IMR-90 (cell line): ENCODE results near the gene MCF2L. TPM values are rescaled to one million over a fixed set of nuclear protein-coding genes. Genes with fewer than 3 reads are reported as not detected.

Experiments used
- ATAC-seq: fragments of 200-7000 bp; cut with Tn5 transposase; 2 replicates; pipeline ENCODE4 v1.9.1; 2020; ENCODE audit warnings: low read depth, mild to moderate bottlenecking, moderate library complexity
- BruUV-seq: library from RNA; stranded (reverse); fragments of 400-500 nt; replicated peaks from 2 replicates; lab custom pipeline; 2021; lab: Mats Ljungman, UMichigan
- CTCF ChIA-PET: fragments of 300-600 bp; formaldehyde crosslinking; extraction: SDS; loops from one replicate; lab custom pipeline; 2021; ENCODE audit warnings: antibody characterized with exemption; lab: Yijun Ruan, JAX
- POLR2A ChIA-PET: fragments of 300-600 bp; sonication (Branson Sonifier 250); formaldehyde crosslinking; loops from one replicate; lab custom pipeline; 2022; ENCODE audit warnings: antibody characterized with exemption; ENCODE audit not compliant: unreplicated experiment; lab: Charles Lee
- DNase-seq: peaks from one replicate; pipeline ENCODE4 v3.0.0; 2013
- H2AFZ ChIP-seq: replicated peaks from 2 replicates; pipeline ENCODE3; 2013; ENCODE audit warnings: low read length, mild to moderate bottlenecking; ENCODE audit not compliant: poor library complexity
- H2AK5ac ChIP-seq: 2 replicates; pipeline ENCODE4 v1.6.1; 2013; ENCODE audit warnings: low read depth, low read length, inconsistent platforms
- H2AK9ac ChIP-seq: replicated peaks from 2 replicates; pipeline ENCODE3; 2013; ENCODE audit warnings: mild to moderate bottlenecking, low read depth, low read length, moderate library complexity; ENCODE audit not compliant: poor library complexity
- H2BK120ac ChIP-seq: 2 replicates; pipeline ENCODE4 v1.6.1; 2013; ENCODE audit warnings: low read depth, low read length, inconsistent platforms
- H2BK15ac ChIP-seq: 3 replicates; pipeline ENCODE4 v1.6.1; 2013; ENCODE audit warnings: low read depth, low read length, inconsistent platforms
- H2BK20ac ChIP-seq: 2 replicates; pipeline ENCODE4 v1.6.1; 2013; ENCODE audit warnings: low read depth, mild to moderate bottlenecking, inconsistent platforms, low read length, moderate library complexity
- H2BK5ac ChIP-seq: 2 replicates; pipeline ENCODE4 v1.6.1; 2013; ENCODE audit warnings: mild to moderate bottlenecking, low read depth, low read length, inconsistent platforms; ENCODE audit not compliant: poor library complexity, severe bottlenecking
- H3K14ac ChIP-seq: replicated peaks from 2 replicates; pipeline ENCODE4 v1.6.1; 2013; ENCODE audit warnings: low read depth, low read length, inconsistent platforms
- H3K18ac ChIP-seq: 2 replicates; pipeline ENCODE4 v1.6.1; 2013; ENCODE audit warnings: low read depth, low read length, control low read depth
- H3K23ac ChIP-seq: 2 replicates; pipeline ENCODE4 v1.6.1; 2013; ENCODE audit warnings: low read depth, low read length, inconsistent platforms
- H3K27ac ChIP-seq: 2 replicates; pipeline ENCODE4 v1.5.1; 2013; ENCODE audit warnings: mild to moderate bottlenecking, control low read depth, low read length; ENCODE audit not compliant: insufficient read depth
- H3K27me3 ChIP-seq: 2 replicates; pipeline ENCODE4 v1.6.1; 2013; ENCODE audit warnings: low read length; ENCODE audit not compliant: control insufficient read depth, insufficient read depth
- H3K36me3 ChIP-seq: 2 replicates; pipeline ENCODE4 v1.6.1; 2013; ENCODE audit warnings: low read length, mixed read lengths; ENCODE audit not compliant: control insufficient read depth, insufficient read depth
- H3K4ac ChIP-seq: 2 replicates; pipeline ENCODE4 v1.6.1; 2013; ENCODE audit warnings: low read depth, low read length, inconsistent platforms
- H3K4me1 ChIP-seq: 2 replicates; pipeline ENCODE4 v1.6.1; 2013; ENCODE audit warnings: low read length, mixed read lengths; ENCODE audit not compliant: control insufficient read depth, insufficient read depth
- H3K4me2 ChIP-seq: 2 replicates; pipeline ENCODE4 v1.6.1; 2013; ENCODE audit warnings: low read depth, mild to moderate bottlenecking, control low read depth, low read length, moderate library complexity
- H3K4me3 ChIP-seq: 2 replicates; pipeline ENCODE4 v1.5.1; 2013; ENCODE audit warnings: low read depth, mild to moderate bottlenecking, control low read depth, low read length, moderate library complexity; ENCODE audit not compliant: insufficient read depth
- H3K56ac ChIP-seq: 2 replicates; pipeline ENCODE4 v1.6.1; 2013; ENCODE audit warnings: low read length, inconsistent platforms; ENCODE audit not compliant: insufficient read depth; ENCODE audit errors: extremely low read depth
- H3K79me1 ChIP-seq, 2 experiments: 2 replicates each; pipeline ENCODE4 v1.6.1; 2013; ENCODE audit warnings: low read length in 2 of 2, inconsistent platforms in 1 of 2, low read depth in 1 of 2
- H3K9ac ChIP-seq: 2 replicates; pipeline ENCODE4 v1.6.1; 2013; ENCODE audit warnings: low read depth, low read length, control low read depth
- H3K9me1 ChIP-seq: 2 replicates; pipeline ENCODE4 v1.6.1; 2013; ENCODE audit warnings: low read length, inconsistent platforms; ENCODE audit not compliant: insufficient read depth
- H3K9me3 ChIP-seq: 2 replicates; pipeline ENCODE4 v1.6.1; 2013; ENCODE audit warnings: low read length; ENCODE audit not compliant: control insufficient read depth, insufficient read depth
- H4K20me1 ChIP-seq: 2 replicates; pipeline ENCODE4 v1.6.1; 2013; ENCODE audit warnings: low read length, inconsistent platforms; ENCODE audit not compliant: insufficient read depth
- H4K5ac ChIP-seq: 2 replicates; pipeline ENCODE4 v1.6.1; 2013; ENCODE audit warnings: mild to moderate bottlenecking, low read depth, low read length, control low read depth
- H4K8ac ChIP-seq, 2 experiments: 2 replicates each; pipeline ENCODE4 v1.6.1; 2013; ENCODE audit warnings: low read depth in 2 of 2, low read length in 2 of 2, control low read depth in 1 of 2, inconsistent platforms in 1 of 2
- H4K91ac ChIP-seq: 2 replicates; pipeline ENCODE4 v1.6.1; 2013; ENCODE audit warnings: low read depth, low read length, inconsistent platforms; ENCODE audit not compliant: insufficient read depth
- BHLHE40 ChIP-seq: fragments of 150-350 bp; IDR thresholded peaks from 2 replicates; pipeline ENCODE4 v1.6.1; 2016; ENCODE audit warnings: mild to moderate bottlenecking, low read depth, low read length
- CEBPB ChIP-seq: IDR thresholded peaks from 2 replicates; pipeline ENCODE4 v1.6.1; 2012; ENCODE audit warnings: low read depth, low read length, improper control_type of control experiment
- CHD1 ChIP-seq: IDR thresholded peaks from 2 replicates; pipeline ENCODE4 v1.6.1; 2012; ENCODE audit warnings: low read depth, low read length, improper control_type of control experiment
- FOS ChIP-seq: fragments of 150-350 bp; IDR thresholded peaks from 2 replicates; pipeline ENCODE4 v1.6.1; 2016; ENCODE audit warnings: low read depth, low read length
- MAFK ChIP-seq: IDR thresholded peaks from 2 replicates; pipeline ENCODE4 v1.6.1; 2012; ENCODE audit warnings: low read depth, low read length, improper control_type of control experiment
- MXI1 ChIP-seq: IDR thresholded peaks from 2 replicates; pipeline ENCODE4 v1.6.1; 2012; ENCODE audit warnings: low read depth, mild to moderate bottlenecking, low read length, moderate library complexity, borderline replicate concordance
- RCOR1 ChIP-seq: IDR thresholded peaks from 2 replicates; pipeline ENCODE4 v1.6.1; 2012; ENCODE audit warnings: mild to moderate bottlenecking, low read length, improper control_type of control experiment; ENCODE audit not compliant: insufficient replicate concordance
- SMC3 ChIP-seq: fragments of 150-350 bp; IDR thresholded peaks from 2 replicates; pipeline ENCODE4 v1.6.1; 2016; ENCODE audit warnings: low read depth, mild to moderate bottlenecking, antibody characterized with exemption, low read length, moderate library complexity
- WGBS, 2 experiments: methylation state at CpG; one replicate each; pipeline versions ENCODE4 v1.1.5 to v1.1.7; 2013; ENCODE audit warnings: missing lambda C conversion rate in 2 of 2; ENCODE audit not compliant: insufficient read length in 1 of 2; ENCODE audit errors: extremely low coverage in 2 of 2; 5-methylcytosine and 5-hydroxymethylcytosine counted together
- dilution Hi-C: fragments of 300-500 bp; cut with HindIII; formaldehyde crosslinking; loops from one replicate; pipeline ENCODE4 v1.14.3; 2018; ENCODE audit warnings: low sequenced_read_pairs; ENCODE audit not compliant: unreplicated experiment
- in situ Hi-C: fragments of 300-500 bp; cut with MboI; formaldehyde crosslinking; loops from 3 replicates; pipeline ENCODE4 v1.14.3; 2019; ENCODE audit warnings: low sequenced_read_pairs, inconsistent platforms, mixed read lengths
- intact Hi-C: fragments of 100-400 bp; cut with micrococcal nuclease; formaldehyde crosslinking; loops from 2 replicates; pipeline ENCODE4 v1.10.0; 2022
- polyA plus RNA-seq, 3 experiments: library from polyadenylated mRNA; depleted of rRNA; stranded (reverse); fragments of >200 nt; gene quantifications; 2 replicates each; pipeline ENCODE4 v1.2.3, GENCODE V29; 2012; ENCODE audit warnings: low replicate concordance in 1 of 3
- total RNA-seq: library from RNA; depleted of rRNA; stranded (reverse); fragments of >200 nt; gene quantifications from 2 replicates; pipeline ENCODE4 v1.2.3, GENCODE V29; 2012
- TF ChIP-seq, protein P1 (sequence below): fragments of 150-350 bp; IDR thresholded peaks from 2 replicates; pipeline ENCODE4 v1.6.1; 2016; ENCODE audit warnings: low read depth, mild to moderate bottlenecking, low read length, moderate library complexity, borderline replicate concordance
- TF ChIP-seq, protein P2 (sequence below): fragments of 150-350 bp; IDR thresholded peaks from 2 replicates; pipeline ENCODE4 v1.6.1; 2017; ENCODE audit warnings: mild to moderate bottlenecking, antibody characterized with exemption, low read length, low read depth

The MCF2L gene
- total and polyA plus RNA-seq, 2 of the 4 experiments (the other 2 are of a cell fraction): 0.18 TPM; not detected in 1

DNA sequence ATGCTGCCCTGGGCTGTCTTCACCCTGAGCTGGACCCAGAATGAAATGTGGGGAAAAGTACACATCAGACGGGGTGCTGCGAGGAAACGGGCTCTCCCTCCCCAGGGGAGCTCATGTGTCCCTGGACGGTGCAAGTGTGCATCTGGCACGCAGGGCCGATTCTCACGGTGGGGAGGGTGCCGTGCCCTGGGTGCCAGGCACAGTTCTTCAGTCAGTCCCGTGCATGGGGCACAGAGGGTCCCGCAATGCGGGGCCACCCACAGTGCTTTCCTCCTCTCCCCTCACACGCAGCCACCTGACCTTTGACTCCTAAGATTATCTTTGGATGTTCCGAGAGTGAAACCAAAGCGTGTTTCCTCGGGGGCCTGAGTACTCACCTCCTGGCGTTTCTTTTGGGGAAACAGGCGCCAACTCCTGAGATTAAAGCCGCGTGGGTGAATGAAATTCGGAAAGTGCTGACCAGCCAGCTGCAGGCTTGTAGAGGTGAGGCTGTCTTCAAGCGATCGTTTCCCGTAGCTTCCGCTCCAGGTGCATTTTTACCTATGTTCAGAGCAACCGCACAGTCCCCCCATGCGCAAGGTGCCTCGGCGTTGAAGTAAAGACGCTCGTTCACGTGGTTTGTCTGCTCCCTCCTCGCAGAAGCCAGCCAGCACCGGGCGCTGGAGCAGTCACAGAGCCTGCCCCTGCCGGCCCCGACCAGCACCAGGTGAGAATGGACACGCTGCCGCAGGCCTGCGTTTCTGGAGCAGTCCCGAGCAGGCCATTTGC, 119.1 kb downstream of the MCF2L start:
- H3K56ac ChIP-seq: no peak overlapping the region
- H3K9me3 ChIP-seq: no peaks in the 10 kb centered on the region; the same call in 1 of the 2 replicates
- H2BK15ac ChIP-seq: no peak overlapping the region
- H4K8ac ChIP-seq: no peak overlapping the region
- no peak overlapping the region for H3K23ac ChIP-seq
- no peak overlapping the region for H2BK20ac ChIP-seq
- ChIA-PET POLR2A (interaction anchor here (0.6 kb wide), 1 partner anchor 172 kb away, joined by 18 read pairs; no protein-coding TSS in a partner anchor), CTCF (no interaction called here)
- ATAC-seq (no peak), DNase-seq (no peak)
- H4K91ac ChIP-seq: no peak overlapping the region
- no peaks in the 10 kb centered on the region for H3K79me1 ChIP-seq
- H3K4me3 ChIP-seq: no peak overlapping the region
- no peak overlapping the region for H3K4me2 ChIP-seq
- no peak overlapping the region for H3K18ac ChIP-seq
- no peak overlapping the region for H2AK9ac ChIP-seq
- no peak overlapping the region for H2BK120ac ChIP-seq
- H3K9me1 ChIP-seq: no peaks in the 10 kb centered on the region
- no peak overlapping the region for H3K4ac ChIP-seq
- in situ Hi-C loops (no loop called here), intact Hi-C loops (no loop called here), dilution Hi-C loops (no loop called here)
- no peak overlapping the region for H3K9ac ChIP-seq
- H3K27me3 ChIP-seq: peaks cover 53% of the 10 kb centered on the region
- no peak overlapping the region for H2AK5ac ChIP-seq
- no peak for TF ChIP-seq BHLHE40
- no peak for TF ChIP-seq CHD1
- TF ChIP-seq MXI1: no peak
- TF ChIP-seq MAFK: no peak
- TF ChIP-seq CEBPB: no peak
- TF ChIP-seq FOS: no peak
- TF ChIP-seq RCOR1: no peak
- no peak for TF ChIP-seq SMC3
- TF ChIP-seq, protein P1, sequence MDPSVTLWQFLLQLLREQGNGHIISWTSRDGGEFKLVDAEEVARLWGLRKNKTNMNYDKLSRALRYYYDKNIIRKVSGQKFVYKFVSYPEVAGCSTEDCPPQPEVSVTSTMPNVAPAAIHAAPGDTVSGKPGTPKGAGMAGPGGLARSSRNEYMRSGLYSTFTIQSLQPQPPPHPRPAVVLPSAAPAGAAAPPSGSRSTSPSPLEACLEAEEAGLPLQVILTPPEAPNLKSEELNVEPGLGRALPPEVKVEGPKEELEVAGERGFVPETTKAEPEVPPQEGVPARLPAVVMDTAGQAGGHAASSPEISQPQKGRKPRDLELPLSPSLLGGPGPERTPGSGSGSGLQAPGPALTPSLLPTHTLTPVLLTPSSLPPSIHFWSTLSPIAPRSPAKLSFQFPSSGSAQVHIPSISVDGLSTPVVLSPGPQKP: no peak
- TF ChIP-seq, protein P2, sequence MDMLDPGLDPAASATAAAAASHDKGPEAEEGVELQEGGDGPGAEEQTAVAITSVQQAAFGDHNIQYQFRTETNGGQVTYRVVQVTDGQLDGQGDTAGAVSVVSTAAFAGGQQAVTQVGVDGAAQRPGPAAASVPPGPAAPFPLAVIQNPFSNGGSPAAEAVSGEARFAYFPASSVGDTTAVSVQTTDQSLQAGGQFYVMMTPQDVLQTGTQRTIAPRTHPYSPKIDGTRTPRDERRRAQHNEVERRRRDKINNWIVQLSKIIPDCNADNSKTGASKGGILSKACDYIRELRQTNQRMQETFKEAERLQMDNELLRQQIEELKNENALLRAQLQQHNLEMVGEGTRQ: no peak
- H3K4me1 ChIP-seq: no peaks in the 10 kb centered on the region
- H2BK5ac ChIP-seq: no peak overlapping the region
- BruUV-seq: no TSS peak
- no peak overlapping the region for H4K5ac ChIP-seq
- no peak overlapping the region for H3K27ac ChIP-seq
- no peak overlapping the region for H3K14ac ChIP-seq
- H3K36me3 ChIP-seq: no peaks in the 10 kb centered on the region
- no peak overlapping the region for H2AFZ ChIP-seq
- no peaks in the 10 kb centered on the region for H4K20me1 ChIP-seq
- 82% methylated on average over 31 of the region's 40 CpGs; no CpG with 5 or more reads in 1 of the 2 experiments for WGBS, 2 experiments
